RWPE2 (cell line): ENCODE data around the gene VSIG8.

Source experiments
- ATAC-seq: fragments of 200-7000 bp; cut with Tn5 transposase; 3 replicates; pipeline ENCODE4 v1.9.1; 2021; ENCODE audit warnings: low read depth
- DNase-seq: peaks from one replicate; pipeline ENCODE4 v3.0.0-alpha.2; 2020; ENCODE audit warnings: low spot score
- H3K27ac ChIP-seq: fragments of 450-650 bp; 2 replicates; pipeline ENCODE4 v1.5.1; 2017; ENCODE audit warnings: mild to moderate bottlenecking; ENCODE audit not compliant: poor library complexity, severe bottlenecking
- H3K27me3 ChIP-seq: fragments of 250-450 bp; sonication (Bioruptor Pico); 2 replicates; pipeline ENCODE4 v1.5.1; 2021; ENCODE audit warnings: mild to moderate bottlenecking, moderate library complexity; ENCODE audit not compliant: insufficient read depth, poor library complexity, severe bottlenecking
- H3K36me3 ChIP-seq: fragments of 250-450 bp; sonication (Bioruptor Pico); 2 replicates; pipeline ENCODE4 v1.5.1; 2020; ENCODE audit warnings: low read depth, mild to moderate bottlenecking, moderate library complexity
- H3K4me1 ChIP-seq: fragments of 250-450 bp; sonication (Bioruptor Pico); 2 replicates; pipeline ENCODE4 v1.5.1; 2021; ENCODE audit warnings: mild to moderate bottlenecking, moderate library complexity; ENCODE audit not compliant: insufficient read depth, poor library complexity, severe bottlenecking
- H3K4me3 ChIP-seq: fragments of 250-450 bp; sonication (Bioruptor Pico); 2 replicates; pipeline ENCODE4 v1.5.1; 2021; ENCODE audit warnings: mild to moderate bottlenecking, moderate library complexity; ENCODE audit not compliant: severe bottlenecking
- H3K9me3 ChIP-seq: fragments of 250-450 bp; sonication (Bioruptor Pico); 2 replicates; pipeline ENCODE4 v1.5.1; 2021; ENCODE audit warnings: mild to moderate bottlenecking, moderate library complexity; ENCODE audit not compliant: severe bottlenecking
- CTCF ChIP-seq: fragments of 450-650 bp; IDR thresholded peaks from one replicate; pipeline ENCODE4 v1.5.1; 2017; ENCODE audit warnings: mild to moderate bottlenecking, moderate library complexity; ENCODE audit not compliant: poor library complexity, severe bottlenecking

Gene VSIG8

GRCh38 chr1:159883134-159883533 is 20.7 kb upstream of the VSIG8 start:
- H3K27me3 ChIP-seq: no peaks in the 10 kb centered on the region
- no peak overlapping the region for H3K4me3 ChIP-seq
- no peaks in the 10 kb centered on the region for H3K9me3 ChIP-seq
- H3K36me3 ChIP-seq: no peaks in the 10 kb centered on the region
- DNase-seq (no peak), ATAC-seq (no peak)
- peaks cover 42% of the 10 kb centered on the region for H3K4me1 ChIP-seq
- H3K27ac ChIP-seq: peak overlapping the region; percentile 95
- TF ChIP-seq CTCF: no peak

- H3K4me1 ChIP-seq: peaks cover 43% of the 10 kb centered on the region
- no peak overlapping the region for H3K4me3 ChIP-seq
- DNase-seq (no peak), ATAC-seq (peak; percentile 18; the same call in 1 of the 3 replicates)
- H3K27me3 ChIP-seq: no peaks in the 10 kb centered on the region
- TF ChIP-seq CTCF: no peak
- peak overlapping the region; percentile 95 for H3K27ac ChIP-seq
- H3K36me3 ChIP-seq: no peaks in the 10 kb centered on the region
- H3K9me3 ChIP-seq: no peaks in the 10 kb centered on the region
Observed at GRCh38 chr1:159882527-159882862, 20.0 kb upstream of the VSIG8 start.

- Histone ChIP-seq H3K9me3 (no peaks in the 10 kb centered on the region), H3K36me3 (no peaks in the 10 kb centered on the region), H3K4me1 (peaks cover 43% of the 10 kb centered on the region), H3K27ac (peak overlapping the region; percentile 95), H3K4me3 (no peak overlapping the region), H3K27me3 (no peaks in the 10 kb centered on the region)
- DNase-seq (peak; percentile 98), ATAC-seq (peak; percentile 93)
- no peak for TF ChIP-seq CTCF
Observed at GRCh38 chr1:159881622-159882526, 19.4 kb upstream of the VSIG8 start.

- Histone ChIP-seq H3K27me3 (no peaks in the 10 kb centered on the region), H3K4me1 (peaks cover 43% of the 10 kb centered on the region), H3K9me3 (no peaks in the 10 kb centered on the region), H3K36me3 (no peaks in the 10 kb centered on the region), H3K27ac (peak overlapping the region; percentile 95), H3K4me3 (no peak overlapping the region)
- ATAC-seq (no peak), DNase-seq (no peak)
- TF ChIP-seq CTCF: no peak
Observed at GRCh38 chr1:159880430-159880829, 18.0 kb upstream of the VSIG8 start.

GRCh38 chr1:159879977-159880376 is 17.5 kb upstream of the VSIG8 start:
- Histone ChIP-seq H3K9me3 (no peaks in the 10 kb centered on the region), H3K4me3 (no peak overlapping the region), H3K36me3 (no peaks in the 10 kb centered on the region), H3K27me3 (no peaks in the 10 kb centered on the region), H3K4me1 (peaks cover 43% of the 10 kb centered on the region), H3K27ac (peak overlapping the region; percentile 95)
- ATAC-seq (peak; percentile 53), DNase-seq (no peak)
- no peak for TF ChIP-seq CTCF
